Body of pancreas (tissue), 4 donors: ENCODE data around the gene FUT7. TPM values are rescaled to one million over a fixed set of nuclear protein-coding genes. Genes with fewer than 3 reads are reported as not detected.

Experiments used
- ATAC-seq: fragments of 150-250 bp; one replicate; pipeline ENCODE4 v1.9.1; 2016
- DNase-seq, 4 donors: peaks; one replicate each; pipeline ENCODE4 v3.0.0-alpha.2; 2019
- H3K27ac ChIP-seq, 4 donors: fragments of 200-600 bp; sonication (generic); 1 replicate in 3 of 4; 2 replicates in 1 of 4; pipeline versions ENCODE4 v1.5.1 to v1.6.1; 2016 to 2019; ENCODE audit warnings: mild to moderate bottlenecking in 1 of 4, mixed read lengths in 1 of 4, moderate library complexity in 1 of 4
- H3K27me3 ChIP-seq, 2 donors: fragments of 200-600 bp; sonication (generic); one replicate each; pipeline ENCODE4 v1.6.0; 2016; ENCODE audit warnings: mild to moderate bottlenecking in 1 of 2
- H3K36me3 ChIP-seq, 2 donors: fragments of 200-600 bp; sonication (generic); replicated peaks in 1 of 2; 2 replicates each; pipeline ENCODE4 v1.5.1; 2016; ENCODE audit warnings: low read depth in 2 of 2; ENCODE audit not compliant: insufficient read depth in 1 of 2
- H3K4me1 ChIP-seq: fragments of 200-600 bp; sonication (generic); one replicate; pipeline ENCODE4 v1.6.0; 2016
- H3K4me3 ChIP-seq, 2 donors: fragments of 200-600 bp; sonication (generic); 1 replicate in 1 of 2; 2 replicates in 1 of 2; pipeline ENCODE4 v1.5.1; 2016 to 2019
- H3K9me3 ChIP-seq, 3 donors: fragments of 200-600 bp; sonication (generic); 1 replicate in 2 of 3; 2 replicates in 1 of 3; pipeline ENCODE4 v1.5.1; 2016
- CTCF ChIP-seq, 7 experiments: fragments of 450-650 bp in 4 of 7; fragments of 200-600 bp in 3 of 7; sonication (generic) in 3 of 7; IDR thresholded peaks; one replicate each; pipeline ENCODE4 v1.5.1; 2016 to 2019; ENCODE audit warnings: antibody characterized with exemption in 7 of 7
- POLR2A ChIP-seq, 3 donors: fragments of 450-650 bp; IDR thresholded peaks; one replicate each; pipeline ENCODE4 v1.6.1; 2016; ENCODE audit warnings: antibody characterized with exemption in 3 of 3, mild to moderate bottlenecking in 2 of 3
- WGBS, 2 donors: methylation state at CpG; one replicate each; pipeline ENCODE4 v1.1.5; 2017; 5-methylcytosine and 5-hydroxymethylcytosine counted together
- intact Hi-C: fragments of 100-400 bp; cut with DNase I; formaldehyde crosslinking; loops from one replicate; pipeline ENCODE4 v1.15.1; 2023
- total RNA-seq, 2 donors: library from RNA; depleted of rRNA; stranded (reverse); fragments of >200 nt; gene quantifications; one replicate each; pipeline ENCODE4 v1.1.0, GENCODE V29; 2016

Gene FUT7
- total RNA-seq, 2 donors from 2014 or later = not detected

DNA sequence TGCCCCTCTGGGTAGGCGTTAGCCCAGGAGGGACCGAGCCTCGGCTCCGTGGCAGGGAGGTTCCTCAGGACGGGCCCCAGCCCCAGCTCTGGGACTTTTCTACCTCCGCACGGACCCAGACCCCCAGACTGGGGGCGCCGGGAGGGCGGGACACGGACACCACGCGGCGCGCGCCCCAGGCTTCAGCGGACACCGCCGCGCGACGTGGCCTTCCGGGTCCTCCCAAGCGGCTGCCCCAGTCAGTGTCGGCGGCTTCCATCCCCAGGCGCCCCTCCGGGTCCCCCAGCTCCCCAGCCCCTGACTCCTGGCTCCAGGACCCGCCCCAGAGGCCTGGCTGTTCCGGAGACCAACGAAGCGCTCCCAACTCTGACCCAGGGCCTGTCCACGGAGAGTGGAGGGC, 46.0 kb downstream of the FUT7 start:
- Histone ChIP-seq H3K4me3 (no peak overlapping the region), H3K27me3 (peaks cover 0 to 5% of the 10 kb centered on the region in 2 donors), H3K9me3 (no peaks in the 10 kb centered on the region), H3K36me3 (no peaks in the 10 kb centered on the region), H3K27ac (no peak overlapping the region), H3K4me1 (peaks cover 6% of the 10 kb centered on the region)
- ATAC-seq = no peak
- intact Hi-C loops = no loop called here
- TF ChIP-seq POLR2A (IDR thresholded peaks at IDR 0.05) (no peak), CTCF (IDR thresholded peaks at IDR 0.05) (no peak)
- WGBS, 2 donors = 41 to 89% methylated on average over 3 to 15 of the region's 33 CpGs
- no peak for DNase-seq

DNA sequence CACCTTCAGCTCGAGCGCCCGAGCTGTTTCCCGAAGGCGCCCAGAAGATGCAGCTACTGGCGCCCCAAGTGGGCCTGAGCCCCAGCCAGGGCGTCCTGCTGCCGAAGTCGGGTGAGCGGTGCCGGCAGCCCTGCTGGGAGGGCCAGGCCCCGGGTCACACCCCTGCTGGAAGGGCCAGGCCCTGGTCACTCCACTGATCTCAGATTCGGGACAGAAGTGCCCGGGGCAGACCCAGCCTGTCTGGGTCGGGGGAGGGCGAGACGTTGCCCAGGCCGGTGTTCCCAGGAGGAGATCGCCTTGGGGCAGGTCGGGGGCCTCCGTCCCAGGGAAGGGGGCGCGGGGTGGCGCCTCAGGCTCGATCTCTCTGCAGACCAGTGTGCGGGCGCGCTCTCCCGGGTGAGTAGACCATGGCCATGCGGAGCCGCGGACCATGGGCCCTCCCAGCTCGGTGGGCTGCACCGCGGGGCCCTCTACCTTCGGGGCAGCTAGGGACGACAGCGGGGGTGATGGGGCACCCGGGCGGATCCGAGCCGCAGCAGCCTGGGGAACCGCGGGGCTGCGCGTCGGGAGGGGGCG, 46.8 kb downstream of the FUT7 start:
- DNase-seq (no peak), ATAC-seq (no peak)
- Histone ChIP-seq H3K36me3 (no peaks in the 10 kb centered on the region), H3K27ac (no peak overlapping the region), H3K27me3 (peaks cover 0 to 5% of the 10 kb centered on the region in 2 donors), H3K4me1 (peaks cover 6% of the 10 kb centered on the region), H3K4me3 (no peak overlapping the region), H3K9me3 (no peaks in the 10 kb centered on the region)
- 15 to 33% methylated on average over 12 to 34 of the region's 48 CpGs for WGBS, 2 donors
- no peak for TF ChIP-seq POLR2A (IDR thresholded peaks at IDR 0.05)
- TF ChIP-seq CTCF (IDR thresholded peaks at IDR 0.05) = no peak
- intact Hi-C loops = no loop called here

GRCh38 chr9:136984464-136985026, 47.3 kb downstream of the FUT7 start:
- Histone ChIP-seq H3K4me1 (peaks cover 6% of the 10 kb centered on the region), H3K27ac (no peak overlapping the region), H3K36me3 (no peaks in the 10 kb centered on the region), H3K9me3 (no peaks in the 10 kb centered on the region), H3K4me3 (no peak overlapping the region), H3K27me3 (peaks cover 0 to 5% of the 10 kb centered on the region in 2 donors)
- 52 to 53% methylated on average over 15 to 25 of the region's 29 CpGs for WGBS, 2 donors
- TF ChIP-seq CTCF (IDR thresholded peaks at IDR 0.05) (no peak), POLR2A (IDR thresholded peaks at IDR 0.05) (no peak)
- intact Hi-C loops = no loop called here
- DNase-seq = no peak
- ATAC-seq = no peak

GRCh38 chr9:136983656-136984314, 48.1 kb downstream of the FUT7 start:
- DNase-seq (no peak), ATAC-seq (no peak)
- WGBS, 2 donors = 76 to 80% methylated on average over 8 to 11 of the region's 11 CpGs
- Histone ChIP-seq H3K4me1 (peaks cover 6% of the 10 kb centered on the region), H3K27ac (no peak overlapping the region), H3K9me3 (no peaks in the 10 kb centered on the region), H3K4me3 (no peak overlapping the region), H3K27me3 (peaks cover 0 to 5% of the 10 kb centered on the region in 2 donors), H3K36me3 (no peaks in the 10 kb centered on the region)
- intact Hi-C loops = no loop called here
- TF ChIP-seq CTCF (IDR thresholded peaks at IDR 0.05) (no peak), POLR2A (IDR thresholded peaks at IDR 0.05) (no peak)
